Osteocyte (in vitro differentiated cells): ENCODE data around the gene SH3RF3. TPM values are rescaled to one million over a fixed set of nuclear protein-coding genes. Genes with fewer than 3 reads are reported as not detected.
A peak's percentile ranks its signal among the peaks of the same experiment; 100 is the strongest.

ENCODE experiments used
- DNase-seq: peaks from one replicate; pipeline ENCODE4 v3.0.0; 2021; ENCODE audit warnings: mixed read lengths; ENCODE audit not compliant: unreplicated experiment; ENCODE audit errors: extremely low spot score
- H3K27ac Mint-ChIP-seq: one replicate; pipeline ENCODE4 v1.8.0; 2021; ENCODE audit warnings: mild to moderate bottlenecking, mixed read lengths; ENCODE audit not compliant: unreplicated experiment
- H3K27me3 Mint-ChIP-seq: one replicate; pipeline ENCODE4 v1.8.0; 2021; ENCODE audit warnings: mixed read lengths; ENCODE audit not compliant: unreplicated experiment
- H3K36me3 Mint-ChIP-seq: one replicate; pipeline ENCODE4 v1.8.0; 2021; ENCODE audit warnings: mixed read lengths; ENCODE audit not compliant: unreplicated experiment
- H3K4me1 Mint-ChIP-seq: one replicate; pipeline ENCODE4 v1.8.0; 2021; ENCODE audit warnings: mixed read lengths; ENCODE audit not compliant: unreplicated experiment
- H3K4me3 Mint-ChIP-seq: one replicate; pipeline ENCODE4 v1.8.0; 2021; ENCODE audit warnings: mild to moderate bottlenecking, moderate library complexity, mixed read lengths; ENCODE audit not compliant: unreplicated experiment
- H3K9me3 Mint-ChIP-seq: one replicate; pipeline ENCODE4 v1.8.0; 2021; ENCODE audit warnings: mixed read lengths; ENCODE audit not compliant: unreplicated experiment
- CTCF ChIP-seq: fragments of 200-600 bp; sonication (generic); IDR thresholded peaks from 2 replicates; pipeline ENCODE4 v1.5.0; 2021; ENCODE audit warnings: antibody characterized with exemption, mild to moderate bottlenecking, moderate library complexity
- total RNA-seq: library from RNA; stranded (reverse); gene quantifications from 2 replicates; pipeline ENCODE4 v1.2.1, GENCODE V29; 2021

The SH3RF3 gene
- total RNA-seq, 1 donor from 2014 or later: 79.4 TPM

GRCh38 chr2:109153005-109153784 lies 24.2 kb downstream of the SH3RF3 start:
- Mint-ChIP-seq H3K27ac (no peak overlapping the region), H3K36me3 (peaks cover 3% of the 10 kb centered on the region), H3K4me1 (peaks cover 86% of the 10 kb centered on the region), H3K9me3 (no peaks in the 10 kb centered on the region), H3K27me3 (no peaks in the 10 kb centered on the region), H3K4me3 (no peak overlapping the region)
- TF ChIP-seq CTCF: no peak
- no peak for DNase-seq

DNA sequence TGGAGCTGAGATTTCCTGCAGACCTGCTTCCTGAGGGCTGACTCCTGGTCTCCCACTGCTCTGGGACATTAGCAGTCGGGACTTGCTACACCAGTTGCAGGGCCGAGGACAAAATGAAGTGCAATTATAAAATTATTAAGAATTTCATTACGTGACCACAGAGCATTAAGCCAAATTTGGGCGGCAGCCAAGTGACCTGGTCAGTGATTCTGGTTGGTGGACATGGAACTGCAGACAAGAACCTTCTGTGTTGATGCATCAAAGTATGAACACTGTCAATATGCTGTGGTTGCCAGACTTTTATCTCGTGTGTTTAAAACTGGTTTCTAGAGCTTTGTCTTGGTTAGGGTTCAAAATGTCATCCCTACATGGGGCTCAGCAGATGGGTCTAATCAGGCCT lies 24.8 kb downstream of the SH3RF3 start:
- no peaks in the 10 kb centered on the region for H3K9me3 Mint-ChIP-seq
- TF ChIP-seq CTCF: no peak
- H3K27ac Mint-ChIP-seq: no peak overlapping the region
- peaks cover 85% of the 10 kb centered on the region for H3K4me1 Mint-ChIP-seq
- peaks cover 3% of the 10 kb centered on the region for H3K36me3 Mint-ChIP-seq
- H3K27me3 Mint-ChIP-seq: no peaks in the 10 kb centered on the region
- no peak for DNase-seq
- H3K4me3 Mint-ChIP-seq: no peak overlapping the region

DNA sequence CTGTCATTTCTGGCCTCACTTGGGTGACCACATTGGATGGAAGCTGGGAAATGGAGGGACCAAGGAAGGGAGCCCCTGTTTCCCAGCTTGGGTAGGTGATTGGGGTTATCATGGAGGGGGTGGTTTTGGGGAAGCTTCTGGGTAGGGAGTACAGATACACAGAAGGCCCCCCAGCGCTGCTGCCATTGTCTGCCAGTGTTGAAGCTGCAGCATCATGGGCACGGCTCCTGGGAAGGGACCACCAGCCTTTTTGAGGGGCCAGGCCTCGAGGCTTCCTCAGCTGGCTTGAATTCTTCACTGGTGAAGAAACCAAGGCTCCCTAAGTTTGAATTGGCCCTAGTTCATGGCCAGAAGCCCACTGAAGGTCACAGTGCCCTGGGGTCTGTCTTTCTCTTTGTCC lies 25.2 kb downstream of the SH3RF3 start:
- TF ChIP-seq CTCF: no peak
- H3K36me3 Mint-ChIP-seq: peaks cover 3% of the 10 kb centered on the region
- H3K9me3 Mint-ChIP-seq: no peaks in the 10 kb centered on the region
- peaks cover 83% of the 10 kb centered on the region for H3K4me1 Mint-ChIP-seq
- no peak overlapping the region for H3K27ac Mint-ChIP-seq
- no peaks in the 10 kb centered on the region for H3K27me3 Mint-ChIP-seq
- DNase-seq: no peak
- H3K4me3 Mint-ChIP-seq: no peak overlapping the region

DNA sequence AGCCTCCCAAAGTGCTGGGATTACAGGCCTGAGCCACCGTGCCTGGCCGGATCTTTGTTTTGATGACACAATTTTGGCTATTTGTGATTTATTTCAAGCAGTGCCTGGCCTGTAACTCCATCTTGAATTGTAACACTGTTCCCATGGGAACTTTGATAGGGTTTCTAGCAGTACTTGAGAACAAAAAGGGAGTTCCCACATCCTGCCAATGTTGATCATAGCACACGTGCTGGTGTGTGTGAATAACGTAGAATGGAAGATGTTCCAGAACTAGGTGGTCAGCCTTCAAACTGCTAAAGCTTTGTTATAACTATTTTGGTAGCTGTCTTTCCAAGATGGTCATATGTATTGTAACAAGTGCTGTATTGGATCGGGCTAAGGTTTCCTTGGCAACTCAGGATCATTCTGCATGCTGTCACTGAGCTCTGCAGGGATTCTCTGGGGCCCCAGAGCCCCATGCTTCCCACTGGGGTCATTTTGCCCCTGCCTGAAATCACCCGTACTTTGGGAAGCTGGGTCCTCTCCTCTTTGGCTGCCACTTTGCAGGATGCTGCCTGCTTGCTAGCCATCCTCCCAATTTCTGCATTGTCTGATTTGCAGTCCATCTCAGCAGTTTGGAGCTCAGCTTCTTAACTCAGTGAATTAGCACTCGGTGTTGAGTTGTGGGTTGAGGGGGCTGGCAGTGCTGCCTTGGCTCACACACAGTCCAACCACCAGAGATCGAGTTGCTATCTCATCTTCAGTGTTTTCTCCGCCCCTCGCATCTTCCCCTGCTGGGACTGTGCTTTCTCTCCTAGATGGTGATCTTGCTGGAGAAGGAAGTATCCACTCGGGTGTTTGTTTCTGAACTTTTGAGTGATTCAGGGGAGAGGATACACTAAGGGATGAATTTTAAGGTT lies 26.8 kb downstream of the SH3RF3 start:
- H3K27me3 Mint-ChIP-seq: no peaks in the 10 kb centered on the region
- peaks cover 9% of the 10 kb centered on the region for H3K36me3 Mint-ChIP-seq
- H3K4me3 Mint-ChIP-seq: no peak overlapping the region
- H3K27ac Mint-ChIP-seq: peak overlapping the region; percentile 42
- peaks cover 88% of the 10 kb centered on the region for H3K4me1 Mint-ChIP-seq
- no peaks in the 10 kb centered on the region for H3K9me3 Mint-ChIP-seq
- no peak for DNase-seq
- TF ChIP-seq CTCF: no peak

GRCh38 chr2:109157563-109158105 lies 28.6 kb downstream of the SH3RF3 start:
- Mint-ChIP-seq H3K36me3 (peaks cover 11% of the 10 kb centered on the region), H3K4me1 (peaks cover 85% of the 10 kb centered on the region), H3K9me3 (no peaks in the 10 kb centered on the region)

More at GRCh38 chr2:109157563-109158105, 28.6 kb downstream of the SH3RF3 start:
- Mint-ChIP-seq H3K4me3 (no peak overlapping the region), H3K27ac (peak overlapping the region; percentile 54), H3K27me3 (no peaks in the 10 kb centered on the region)
- TF ChIP-seq CTCF: no peak
- DNase-seq: no peak
